ENCODE measurements around the gene MAP4K2.

Gene MAP4K2

DNA sequence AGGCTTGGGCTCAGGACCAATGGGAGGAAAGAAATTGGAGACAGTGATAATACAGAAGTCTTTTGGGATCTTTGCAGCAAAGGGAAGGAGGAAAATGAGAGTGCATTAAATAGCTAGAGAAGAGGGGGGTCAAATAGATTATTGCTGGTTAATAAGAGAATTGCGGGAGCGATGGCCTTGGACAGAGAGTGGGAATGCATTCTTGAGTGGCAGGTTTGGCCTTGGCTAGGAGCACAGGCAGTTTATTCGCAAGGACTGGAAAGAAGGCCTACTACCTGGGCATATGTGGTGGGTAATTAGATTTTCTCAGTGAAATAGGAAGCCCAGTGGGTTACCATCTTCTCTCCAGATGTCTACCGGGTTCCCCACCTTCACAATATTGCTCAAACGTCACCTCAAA, 10.8 kb upstream of the MAP4K2 start:
- no peak for DNase-seq (ENCODE audit: low spot score)

DNA sequence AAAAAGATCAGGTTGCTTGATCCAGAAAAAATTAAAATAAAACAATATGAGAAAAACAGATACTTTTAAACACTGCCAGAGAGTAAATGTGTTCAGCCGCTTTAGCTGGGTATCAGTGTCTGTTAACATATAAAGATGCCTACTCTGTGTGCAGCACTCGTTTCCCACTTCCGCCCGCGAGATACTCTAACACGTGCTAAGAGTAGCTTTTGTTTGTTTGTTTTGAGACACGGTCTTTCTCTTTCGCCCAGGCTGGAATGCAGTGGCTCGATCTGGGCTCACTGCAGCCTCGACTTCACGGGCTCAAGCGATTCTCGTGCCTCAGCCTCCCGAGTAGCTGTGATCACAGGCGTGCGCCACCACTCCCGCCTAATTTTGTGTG, 7.9 kb upstream of the MAP4K2 start:
- DNase-seq (ENCODE audit: low spot score): no peak

DNA sequence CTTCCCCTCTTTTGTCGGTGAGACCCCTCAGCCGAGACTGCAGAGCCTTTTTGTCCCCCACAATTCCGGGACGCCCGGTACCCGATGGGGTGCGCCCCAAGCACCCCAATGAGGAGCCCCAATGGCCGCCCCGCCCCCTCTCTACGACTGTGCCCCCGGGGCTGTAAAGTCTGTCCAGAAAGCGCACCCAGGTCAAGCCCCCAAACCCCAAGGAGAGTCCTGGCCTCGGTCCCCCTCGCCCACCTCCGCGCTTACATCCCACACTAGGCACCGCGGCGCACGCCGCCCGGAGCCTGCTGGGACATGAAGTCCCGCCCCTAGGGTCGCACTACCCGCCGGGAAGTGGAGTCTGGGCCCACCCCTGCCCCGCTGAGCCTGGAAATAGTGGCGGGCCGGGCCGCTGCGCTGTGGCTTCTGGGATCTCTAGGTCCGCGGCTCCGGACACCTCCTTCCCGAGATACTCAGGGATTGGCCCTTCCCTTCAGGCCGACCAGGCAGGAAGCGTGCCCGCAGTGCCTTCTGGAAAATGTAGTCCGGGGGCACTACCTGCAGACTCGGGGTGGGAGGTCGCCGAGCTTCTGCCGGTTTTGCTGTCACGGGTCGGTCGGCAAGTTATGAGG, 7.4 kb upstream of the MAP4K2 start, which contains the start of gene MEN1:
Gene MEN1 (minus strand): TSS at position 281 of the 620 bp plus-strand sequence. CDS start 442 bp downstream, outside the sequence.
- DNase-seq (ENCODE audit: low spot score): peak; percentile 96

DNA sequence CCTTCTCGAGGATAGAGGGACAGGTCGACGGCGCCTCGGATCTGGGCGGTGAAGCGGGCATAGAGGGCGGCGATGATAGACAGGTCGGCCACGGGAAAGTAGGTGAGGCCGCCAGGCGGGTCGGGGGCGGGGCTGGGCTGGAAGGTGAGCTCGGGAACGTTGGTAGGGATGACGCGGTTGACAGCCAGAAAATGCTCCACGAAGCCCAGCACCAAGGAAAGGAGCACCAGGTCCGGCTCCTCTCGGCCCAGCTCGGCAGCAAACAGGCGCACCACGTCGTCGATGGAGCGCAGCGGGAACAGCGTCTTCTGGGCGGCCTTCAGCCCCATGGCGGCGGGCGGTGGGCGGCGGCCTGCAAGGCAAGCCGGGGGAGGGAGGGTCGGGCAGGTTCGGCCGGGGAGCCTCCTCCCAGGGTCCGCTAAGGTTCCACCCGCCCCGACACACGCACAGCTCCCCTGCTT, 6.8 kb upstream of the MAP4K2 start:
- peak; percentile 77 for DNase-seq (ENCODE audit: low spot score)

DNA sequence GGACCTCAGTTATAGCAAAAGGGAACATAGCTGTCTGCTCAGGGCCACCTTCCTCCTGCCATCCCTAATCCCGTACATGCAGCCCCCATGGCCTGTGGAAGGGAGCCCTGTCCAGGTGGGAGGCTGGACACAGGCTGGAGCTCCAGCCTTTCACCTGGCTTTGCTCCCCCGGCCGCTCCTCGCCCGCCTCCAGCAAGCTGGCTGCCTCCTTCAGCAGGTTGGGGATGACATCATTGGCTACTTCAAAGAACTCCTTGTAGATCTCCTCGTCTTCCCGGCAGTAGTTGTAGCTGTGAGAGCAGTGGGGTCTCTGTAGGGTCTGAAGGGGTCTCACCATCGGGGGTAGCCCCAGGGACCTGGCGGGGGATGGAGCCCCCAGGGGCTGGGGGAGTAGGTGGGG, 2.5 kb upstream of the MAP4K2 start:
- no peak for DNase-seq (ENCODE audit: low spot score)

DNA sequence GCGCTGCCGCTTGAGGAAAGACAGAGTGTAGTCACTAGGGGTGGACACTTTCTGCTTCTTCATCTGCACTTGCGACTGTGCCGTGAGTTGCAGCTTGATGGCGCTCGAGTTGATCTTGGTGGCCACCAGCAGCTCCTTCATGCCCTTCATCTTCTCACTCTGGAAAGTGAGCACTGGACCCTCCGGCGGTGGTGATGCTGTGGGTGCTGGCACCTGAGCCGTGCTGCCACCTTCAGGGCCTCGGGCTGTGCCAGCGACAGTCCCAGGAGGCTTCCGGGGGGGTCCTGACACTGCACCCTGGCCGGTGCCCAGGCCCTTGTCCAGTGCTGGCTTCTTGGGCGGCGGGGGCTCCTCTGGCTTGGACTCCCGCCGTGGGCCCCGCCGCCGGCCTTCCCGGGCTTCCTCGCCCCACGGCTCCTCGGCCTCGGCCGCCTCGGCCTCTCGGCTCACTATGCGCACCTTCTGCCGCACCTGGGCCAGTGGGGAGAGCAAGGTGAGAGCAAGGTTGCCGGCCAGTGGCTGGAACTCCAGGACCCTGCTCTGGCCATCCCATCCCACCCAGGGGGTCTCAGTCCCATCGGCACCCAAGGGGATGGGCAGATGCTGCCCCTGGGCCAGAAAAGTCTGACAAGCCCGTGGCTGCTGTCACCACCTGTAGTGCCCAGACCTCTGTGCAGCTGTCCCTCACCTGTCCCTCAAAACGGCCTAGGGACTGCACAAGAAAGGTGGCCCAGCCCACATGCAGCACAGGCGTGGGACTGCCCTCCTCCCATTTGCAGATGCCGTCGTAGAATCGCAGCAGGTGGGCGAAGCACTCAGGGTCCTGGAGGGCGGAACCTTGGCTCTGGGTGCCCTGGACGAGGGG, 1.6 kb upstream of the MAP4K2 start:
- DNase-seq (ENCODE audit: low spot score): no peak

DNA sequence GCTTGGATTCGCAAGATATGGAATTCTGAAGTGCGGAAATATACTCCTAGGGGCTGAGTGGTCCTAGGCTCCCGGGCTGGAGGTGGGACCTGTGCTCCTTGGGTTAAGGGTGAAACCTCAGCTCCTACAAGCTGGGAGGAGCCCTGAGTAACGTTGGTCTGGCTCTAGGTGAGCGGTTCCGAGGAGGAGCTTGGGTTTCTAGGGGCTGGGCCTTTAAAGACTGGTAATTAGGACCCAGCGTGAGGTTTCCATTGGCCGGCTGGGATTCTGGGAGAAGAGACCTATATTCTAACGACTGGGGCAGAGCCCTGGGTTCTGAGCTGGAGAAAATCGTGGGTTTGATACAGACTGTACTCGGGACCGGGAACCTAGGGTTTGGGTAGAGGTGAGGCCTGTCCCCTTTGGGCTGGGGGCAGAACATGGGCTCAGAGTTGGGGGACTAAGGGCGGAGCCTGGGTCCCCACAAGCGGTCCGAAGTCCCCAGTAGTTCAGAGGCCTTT, 882 bp upstream of the MAP4K2 start:
- peak; percentile 52 for DNase-seq (ENCODE audit: low spot score)

DNA sequence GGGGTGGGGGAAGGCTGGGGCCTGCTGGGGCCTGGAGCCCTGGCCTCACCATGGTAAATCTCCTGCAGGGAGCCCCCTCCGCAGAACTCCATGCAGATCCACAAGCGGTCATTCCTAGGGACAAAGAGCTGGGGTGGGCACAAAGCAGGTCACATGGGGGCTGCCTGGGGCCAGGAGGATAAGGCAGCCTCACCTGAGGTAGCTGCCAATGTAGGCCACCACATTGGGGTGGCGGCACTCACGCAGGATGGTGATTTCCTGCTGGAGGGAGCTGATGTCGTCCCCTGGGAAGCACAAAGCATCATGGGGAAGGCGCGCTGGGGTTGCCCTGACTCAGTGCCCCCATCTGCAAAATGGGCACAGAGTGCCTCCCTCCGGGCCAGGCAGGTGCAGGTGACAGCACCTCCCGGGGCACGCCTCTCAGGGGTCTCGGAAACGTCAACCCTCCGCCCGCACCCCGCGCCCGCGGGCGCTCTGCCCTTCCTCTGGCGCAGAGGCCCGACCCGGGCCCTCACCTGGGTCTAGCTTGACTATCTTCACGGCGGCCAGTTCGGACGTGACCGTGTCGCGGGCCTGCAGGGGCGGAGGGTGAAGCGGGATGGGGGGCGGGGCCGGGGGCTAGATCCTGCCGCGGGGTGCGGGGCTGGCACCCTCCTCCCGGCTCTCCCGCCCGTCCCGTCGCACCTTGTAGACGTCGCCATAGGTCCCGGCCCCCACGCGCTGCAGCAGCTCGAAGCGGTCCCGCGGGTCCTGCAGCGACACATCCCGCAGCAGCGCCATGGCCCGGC, 450 bp downstream of the MAP4K2 start:
- DNase-seq (ENCODE audit: low spot score): no peak

DNA sequence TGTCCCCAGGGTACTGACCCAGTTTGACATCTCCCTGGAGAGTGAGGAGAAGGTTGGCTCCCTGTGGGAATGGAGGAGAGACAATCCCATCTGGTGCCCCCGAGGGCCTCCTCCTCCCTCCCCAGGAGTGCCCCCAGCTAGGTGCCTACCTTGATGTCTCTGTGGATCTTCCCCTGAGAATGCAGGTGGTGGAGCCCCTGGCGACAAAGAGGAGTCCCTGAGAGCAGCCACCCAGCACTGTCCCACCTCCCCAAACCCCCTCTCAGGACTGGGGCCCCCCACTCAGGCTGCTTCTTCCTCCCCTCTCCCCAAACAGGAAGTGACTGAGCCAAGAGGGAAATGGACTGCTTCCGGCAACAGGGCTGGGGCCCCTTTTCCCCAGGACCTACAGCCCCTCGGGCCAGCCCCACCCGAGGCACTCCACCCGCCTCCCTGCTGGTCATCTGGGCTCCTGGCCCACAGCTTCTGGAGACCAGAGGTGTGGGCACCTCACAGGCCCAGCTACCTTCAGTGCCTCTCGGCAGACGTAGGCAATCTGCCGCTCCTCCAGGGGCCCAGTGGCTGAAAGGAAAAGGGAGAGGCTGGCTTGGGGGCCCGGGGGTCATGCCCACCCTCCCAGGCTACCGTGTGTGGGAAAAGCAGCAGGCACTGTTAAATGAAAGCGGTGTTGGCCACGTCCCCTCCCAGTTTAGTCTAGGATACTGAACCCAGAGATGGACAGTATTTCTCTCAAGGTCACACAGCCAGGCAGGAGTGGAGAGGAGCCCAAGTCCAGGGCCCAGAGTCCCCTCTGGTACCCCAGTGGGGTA, 1.2 kb downstream of the MAP4K2 start:
- DNase-seq (ENCODE audit: low spot score): no peak

DNA sequence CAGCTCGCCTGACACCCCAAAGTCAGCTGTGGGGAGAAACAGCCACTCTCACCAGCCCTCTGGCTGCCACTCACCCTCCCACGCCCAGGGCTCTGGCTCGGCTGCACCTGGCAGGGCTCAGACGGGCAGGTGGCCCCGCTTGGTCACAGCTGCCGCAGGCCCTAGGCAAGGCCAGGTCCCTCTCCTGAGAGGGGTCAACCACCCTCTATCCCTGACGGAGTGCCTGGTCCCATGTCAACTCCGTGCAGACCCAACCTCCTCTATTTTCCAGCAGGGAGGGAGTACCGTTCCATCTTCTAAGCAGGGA, 1.9 kb downstream of the MAP4K2 start:
- DNase-seq (ENCODE audit: low spot score): no peak

DNA sequence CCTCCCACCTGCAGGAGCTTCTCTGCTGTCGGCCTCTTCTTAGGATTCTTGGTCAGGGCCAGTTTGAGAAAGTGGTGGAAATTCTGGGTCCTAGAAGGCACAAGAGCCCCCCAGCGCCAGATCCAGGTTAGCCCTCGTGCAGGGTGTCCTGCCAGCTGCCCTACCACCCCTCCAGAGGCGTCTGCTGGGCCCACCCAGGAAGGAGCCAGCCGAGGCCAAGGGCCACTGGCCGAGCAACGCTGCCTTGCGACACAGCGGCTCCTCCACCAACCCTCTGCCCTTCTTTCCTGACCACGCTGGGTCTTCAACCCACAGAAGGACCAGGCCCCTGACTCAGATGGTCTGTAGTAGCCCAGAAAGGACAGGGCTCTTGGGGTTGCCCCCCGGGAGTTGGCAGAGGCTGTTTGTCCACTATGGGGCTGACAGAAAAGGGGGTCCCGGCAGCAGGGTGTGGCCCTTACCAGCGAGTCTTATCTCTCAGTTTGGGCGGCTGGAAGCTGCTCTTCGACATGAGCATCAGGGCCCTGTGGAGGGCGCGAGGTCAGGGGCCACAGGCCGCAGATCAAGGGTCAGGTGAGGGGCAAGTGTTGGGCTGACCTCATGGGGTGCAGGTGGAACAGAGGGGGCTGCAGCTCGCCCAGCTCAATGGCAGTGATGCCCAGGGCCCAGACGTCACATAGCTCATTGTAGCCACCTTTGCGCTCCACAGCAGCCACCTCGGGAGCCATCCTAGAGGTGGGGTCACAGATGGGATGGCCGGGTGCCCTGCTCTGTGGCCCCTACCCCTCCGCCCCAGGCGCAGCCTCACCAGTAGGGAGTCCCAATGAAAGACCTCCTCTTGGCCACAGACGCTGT, 2.5 kb downstream of the MAP4K2 start:
- no peak for DNase-seq (ENCODE audit: low spot score)

DNA sequence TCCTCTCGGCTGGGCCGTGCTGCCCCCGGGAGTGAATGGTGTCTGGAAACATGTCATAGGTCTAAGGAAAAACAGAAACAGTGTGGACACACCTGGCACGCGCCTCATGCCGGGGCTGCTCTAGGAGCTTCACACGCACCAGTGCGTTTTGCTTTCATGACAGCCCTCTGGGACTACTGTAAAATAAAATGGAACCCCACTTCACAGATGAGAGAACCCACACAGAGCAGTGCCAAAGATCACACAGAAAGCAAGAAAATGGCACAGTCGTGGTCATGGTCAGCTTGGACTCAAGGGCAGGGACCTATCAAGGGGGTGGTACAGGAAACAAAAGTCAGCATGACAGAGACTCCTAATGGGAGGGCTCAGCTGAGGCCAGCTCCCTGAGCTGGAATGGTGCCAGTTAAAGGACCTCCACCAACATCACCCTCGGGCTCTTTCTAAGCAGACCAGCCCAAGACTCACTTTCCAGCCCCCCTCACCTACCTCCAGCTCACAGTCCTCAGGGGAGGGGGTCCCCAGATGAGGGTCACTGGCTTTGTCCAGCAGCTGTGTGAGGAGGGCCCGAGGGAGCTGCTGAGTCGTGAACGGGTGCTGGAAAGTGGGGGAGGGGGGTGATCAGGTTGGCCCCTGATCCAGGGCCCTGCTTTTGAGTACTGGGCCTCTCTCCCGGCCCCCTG, 3.3 kb downstream of the MAP4K2 start:
- DNase-seq (ENCODE audit: low spot score): no peak

DNA sequence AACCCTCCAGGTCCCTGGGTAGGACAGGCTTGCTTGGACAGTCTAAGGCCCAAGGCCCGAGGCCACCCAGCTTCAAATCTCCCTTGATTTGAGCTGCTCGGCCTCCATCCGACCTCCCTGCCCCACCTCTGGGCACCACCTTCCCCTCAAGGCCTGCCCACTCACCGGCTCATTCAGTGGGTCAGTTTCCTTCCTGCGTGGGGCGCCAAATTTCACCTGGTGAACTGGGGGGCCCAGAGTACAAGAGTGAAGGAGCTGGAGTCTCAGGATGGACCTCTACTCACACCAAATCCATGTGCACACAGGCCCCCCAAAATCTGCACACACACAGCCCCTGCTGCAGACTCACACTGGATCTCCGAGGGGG, 3.8 kb downstream of the MAP4K2 start:
- no peak for DNase-seq (ENCODE audit: low spot score)

DNA sequence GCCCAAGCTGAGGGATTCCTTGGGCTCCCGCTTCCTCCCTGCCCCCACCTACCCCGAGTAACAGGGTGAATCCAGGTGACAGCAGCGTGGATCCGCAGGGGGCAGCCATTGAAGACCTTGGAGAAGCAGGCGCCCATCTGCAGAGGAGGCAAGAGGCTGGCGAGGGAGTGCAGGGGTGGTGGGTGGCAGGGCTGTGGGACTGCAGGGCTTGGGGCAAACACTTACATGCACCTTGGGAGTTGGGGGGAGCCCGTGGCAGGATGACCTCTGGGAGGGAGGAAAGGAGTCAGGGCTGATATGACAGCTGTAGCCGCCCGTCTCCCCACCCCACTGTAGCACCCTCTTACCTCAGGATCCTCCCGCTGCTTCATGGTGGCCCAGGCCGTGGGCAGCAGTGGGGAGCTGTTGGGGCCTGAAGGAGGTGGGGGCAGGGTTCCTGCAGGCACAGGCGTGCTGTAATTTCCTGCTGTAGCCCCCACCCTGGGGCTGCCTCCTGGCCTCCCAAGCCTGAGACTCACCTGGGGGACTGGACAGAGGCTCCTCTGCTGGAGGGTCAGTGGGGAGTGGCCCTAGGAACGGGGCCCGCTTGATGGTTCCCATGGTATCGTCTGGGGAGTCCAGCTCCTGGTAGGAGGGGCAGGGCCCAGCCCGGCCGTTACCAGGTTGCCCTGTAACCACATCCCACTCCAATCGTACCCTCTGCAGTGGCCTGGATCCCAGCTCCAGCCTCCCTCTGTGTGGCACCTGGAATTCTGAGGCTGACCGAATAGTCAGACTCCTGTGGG, 6.1 kb downstream of the MAP4K2 start:
- no peak for DNase-seq (ENCODE audit: low spot score)

DNA sequence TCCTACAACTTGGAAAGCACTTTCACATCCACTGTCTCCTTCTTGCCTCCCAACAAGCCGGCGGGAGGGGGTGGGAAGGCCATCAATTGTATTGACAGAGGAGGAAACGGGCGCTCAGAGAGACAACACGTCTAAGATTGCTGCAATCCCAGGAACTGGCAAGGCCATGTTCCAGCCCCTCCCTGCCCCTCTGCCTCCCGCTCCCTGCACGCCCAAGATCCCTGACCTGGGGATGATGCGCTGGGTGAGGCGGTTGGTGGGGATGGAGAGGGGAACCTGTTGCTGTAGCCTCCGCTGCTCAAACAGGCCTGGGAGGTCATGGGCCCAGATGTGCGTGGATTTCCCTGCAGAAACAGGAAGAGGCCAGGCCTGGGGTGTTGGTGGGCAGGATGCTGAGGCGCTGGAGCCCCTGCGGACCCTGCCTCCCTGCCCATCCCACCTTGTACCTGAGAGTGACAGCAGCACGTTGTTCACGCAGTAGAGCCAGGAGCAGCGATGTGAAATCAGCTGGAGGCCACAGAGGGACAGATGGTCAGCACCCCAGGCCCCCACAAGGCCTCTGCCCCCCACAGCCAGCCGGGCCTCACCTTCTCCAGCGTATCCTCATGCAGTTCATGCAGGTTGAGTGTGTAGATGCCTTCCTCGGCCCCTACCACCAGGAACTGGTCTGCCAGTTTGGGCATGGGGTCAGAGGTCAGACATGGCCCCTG, 6.8 kb downstream of the MAP4K2 start:
- no peak for DNase-seq (ENCODE audit: low spot score)

DNA sequence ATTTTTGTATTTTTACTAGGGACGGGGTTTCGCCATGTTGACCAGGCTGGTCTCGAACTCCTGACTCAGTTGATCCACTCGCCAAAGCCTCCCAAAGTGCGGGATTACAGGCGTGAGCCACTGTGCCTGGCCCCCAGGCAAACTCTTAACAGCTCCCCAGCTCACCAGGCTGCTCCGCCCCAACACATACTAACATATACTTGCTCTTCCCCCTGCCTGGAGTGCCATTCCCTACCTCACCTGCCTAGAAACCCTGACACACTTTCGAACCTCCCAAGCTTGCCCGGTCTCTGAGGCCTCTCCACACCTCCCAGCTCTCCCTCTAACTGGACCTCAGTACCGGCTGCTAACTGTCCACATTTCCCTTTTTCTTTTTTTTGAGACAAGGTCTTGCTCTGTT, 8.5 kb downstream of the MAP4K2 start:
- no peak for DNase-seq (ENCODE audit: low spot score)

DNA sequence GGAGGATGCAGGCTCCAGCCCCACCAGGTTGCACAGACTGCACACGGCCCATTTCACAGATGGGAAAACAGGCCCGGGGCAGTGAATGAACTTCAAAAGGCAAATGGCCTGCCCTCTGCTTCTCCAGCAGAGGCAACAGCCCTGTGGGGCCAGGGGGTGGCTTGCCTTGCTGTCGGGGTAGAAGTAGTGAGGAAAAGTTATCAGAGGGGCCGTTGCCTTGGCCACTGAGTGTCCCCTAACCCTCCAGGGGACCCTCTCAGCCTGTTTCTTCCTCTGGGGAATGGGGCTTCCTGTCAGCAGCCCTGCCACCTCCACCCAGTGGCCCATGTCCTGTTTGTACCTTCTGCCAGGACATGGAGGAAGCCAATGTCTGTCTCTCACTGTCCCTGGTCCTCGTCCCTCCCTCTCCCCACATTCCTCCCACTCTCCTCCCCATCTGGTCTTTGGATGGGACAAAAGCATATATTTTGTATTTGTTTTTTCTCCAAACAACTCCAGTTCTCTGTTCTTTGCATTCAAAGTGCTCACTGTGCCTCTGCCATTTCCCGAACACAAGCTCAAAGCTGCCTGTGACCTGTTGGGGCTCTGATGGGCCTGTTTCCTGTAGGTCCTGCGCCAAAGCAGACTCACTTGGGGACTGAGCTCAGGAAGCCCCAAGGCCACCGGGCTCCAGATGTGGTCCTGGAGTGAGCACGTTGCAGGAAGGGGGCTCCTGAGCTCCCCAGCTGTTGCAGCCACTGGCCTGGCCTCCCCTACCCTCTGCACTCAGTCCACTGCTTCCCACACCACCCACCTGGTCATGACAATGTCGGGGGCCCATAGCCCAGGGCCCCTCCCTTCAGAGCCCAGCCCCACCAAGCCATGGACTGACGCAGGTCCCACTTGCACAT, 9.5 kb downstream of the MAP4K2 start:
- no peak for DNase-seq (ENCODE audit: low spot score)

DNA sequence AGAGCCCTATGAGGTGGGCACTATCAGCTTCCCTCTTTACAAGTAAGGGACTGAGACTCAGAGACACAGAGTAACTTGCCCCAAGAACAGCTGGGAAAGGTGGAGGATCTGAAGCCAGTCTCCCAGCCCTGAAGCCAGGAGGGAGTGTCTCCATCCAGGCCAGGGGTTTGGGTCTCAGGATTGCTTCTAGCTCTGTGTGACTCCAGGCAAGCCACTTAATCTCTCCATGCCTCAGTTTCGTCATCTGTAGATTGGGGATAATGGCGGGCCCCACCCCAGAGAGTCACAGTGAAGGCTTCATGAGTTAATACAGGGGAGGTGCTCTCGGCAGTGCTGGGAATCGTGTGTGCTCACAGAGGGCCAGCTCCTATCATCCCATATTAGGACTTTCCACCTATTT, 10.5 kb downstream of the MAP4K2 start:
- no peak for DNase-seq (ENCODE audit: low spot score)

Data from iPS-NIHi11 (cell line).